Measurements from ENCODE around the gene FABP1.

Gene FABP1

DNA sequence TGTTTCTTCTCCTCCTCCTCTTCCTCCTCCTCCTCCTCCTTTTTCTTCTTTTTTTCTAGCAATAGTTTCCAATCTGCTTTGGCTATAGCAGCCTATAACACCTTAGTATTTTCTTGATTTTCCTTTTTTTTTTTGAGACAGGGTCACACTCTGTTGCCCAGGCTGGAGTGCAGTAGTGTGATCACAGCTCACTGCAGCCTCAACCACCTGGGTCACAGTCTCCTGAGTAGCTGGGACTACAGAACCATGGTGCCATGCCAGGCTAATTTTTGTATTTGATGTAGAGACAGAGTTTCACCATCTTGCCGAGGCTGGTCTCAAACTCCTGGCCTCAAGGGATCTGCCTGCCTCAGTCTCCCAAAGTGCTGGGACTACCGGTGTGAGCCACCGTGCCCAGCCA is 31.6 kb upstream of the FABP1 start:
- DNase-seq (ENCODE audit: low read depth): no peak
- H3K4me3 ChIP-seq (ENCODE audit: low read depth, low read length): no peak overlapping the region
- in situ Hi-C loops (cut with HindIII; ENCODE audit: low sequenced_read_pairs): no loop called here
- TF ChIP-seq, protein P1, sequence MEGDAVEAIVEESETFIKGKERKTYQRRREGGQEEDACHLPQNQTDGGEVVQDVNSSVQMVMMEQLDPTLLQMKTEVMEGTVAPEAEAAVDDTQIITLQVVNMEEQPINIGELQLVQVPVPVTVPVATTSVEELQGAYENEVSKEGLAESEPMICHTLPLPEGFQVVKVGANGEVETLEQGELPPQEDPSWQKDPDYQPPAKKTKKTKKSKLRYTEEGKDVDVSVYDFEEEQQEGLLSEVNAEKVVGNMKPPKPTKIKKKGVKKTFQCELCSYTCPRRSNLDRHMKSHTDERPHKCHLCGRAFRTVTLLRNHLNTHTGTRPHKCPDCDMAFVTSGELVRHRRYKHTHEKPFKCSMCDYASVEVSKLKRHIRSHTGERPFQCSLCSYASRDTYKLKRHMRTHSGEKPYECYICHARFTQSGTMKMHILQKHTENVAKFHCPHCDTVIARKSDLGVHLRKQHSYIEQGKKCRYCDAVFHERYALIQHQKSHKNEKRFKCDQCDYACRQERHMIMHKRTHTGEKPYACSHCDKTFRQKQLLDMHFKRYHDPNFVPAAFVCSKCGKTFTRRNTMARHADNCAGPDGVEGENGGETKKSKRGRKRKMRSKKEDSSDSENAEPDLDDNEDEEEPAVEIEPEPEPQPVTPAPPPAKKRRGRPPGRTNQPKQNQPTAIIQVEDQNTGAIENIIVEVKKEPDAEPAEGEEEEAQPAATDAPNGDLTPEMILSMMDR (IDR thresholded peaks at IDR 0.05; ENCODE audit: low read depth, low read length, missing control alignments): no peak

DNA sequence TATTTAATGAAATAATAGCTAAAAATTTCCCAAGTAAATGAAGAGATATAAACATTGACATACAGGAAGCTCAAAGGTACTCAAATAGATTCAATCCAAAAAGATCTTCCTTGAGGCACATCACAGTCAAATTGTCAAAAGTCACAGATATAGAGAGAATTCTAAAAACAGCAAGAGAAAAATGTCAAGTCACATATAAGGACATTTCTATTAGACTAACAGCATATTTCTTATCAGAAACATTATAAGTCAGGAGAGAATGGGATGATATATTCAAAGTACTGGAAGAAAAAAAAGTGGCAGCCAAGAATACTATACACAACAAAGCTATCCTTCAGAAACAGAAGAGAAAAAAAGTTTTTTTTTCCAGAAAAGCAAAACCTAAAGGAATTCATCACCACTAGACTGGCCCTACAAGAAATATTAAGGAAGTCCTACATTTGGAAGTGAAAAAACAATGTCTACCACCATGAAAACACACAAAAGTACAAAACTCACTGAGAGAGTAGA is 21.1 kb upstream of the FABP1 start:
- H3K4me3 ChIP-seq (ENCODE audit: low read depth, low read length): no peak overlapping the region
- in situ Hi-C loops (cut with HindIII; ENCODE audit: low sequenced_read_pairs): no loop called here
- no peak for DNase-seq (ENCODE audit: low read depth)
- TF ChIP-seq, protein P1 (IDR thresholded peaks at IDR 0.05; ENCODE audit: low read depth, low read length, missing control alignments): no peak

DNA sequence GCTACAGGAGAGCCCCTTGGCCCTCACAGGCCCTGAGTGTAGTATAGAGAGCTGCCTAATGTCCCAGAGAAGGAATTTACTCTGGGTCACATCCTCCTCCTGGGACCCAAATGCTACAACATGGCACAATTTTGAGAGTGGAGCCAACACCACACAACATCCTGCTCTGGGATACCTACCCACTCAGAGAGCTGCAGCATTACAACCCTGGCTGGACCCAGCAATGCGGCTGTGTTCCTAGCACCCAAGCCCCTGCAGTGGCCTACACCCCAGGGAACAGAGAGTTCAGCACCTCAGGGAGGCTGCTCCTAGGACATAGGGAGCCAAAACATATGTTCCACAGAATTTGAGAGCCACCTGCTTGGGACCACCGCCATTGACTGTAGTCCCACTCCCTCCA is 19.3 kb upstream of the FABP1 start:
- in situ Hi-C loops (cut with HindIII; ENCODE audit: low sequenced_read_pairs): no loop called here
- TF ChIP-seq, protein P1 (IDR thresholded peaks at IDR 0.05; ENCODE audit: low read depth, low read length, missing control alignments): no peak
- DNase-seq (ENCODE audit: low read depth): no peak
- H3K4me3 ChIP-seq (ENCODE audit: low read depth, low read length): no peak overlapping the region

DNA sequence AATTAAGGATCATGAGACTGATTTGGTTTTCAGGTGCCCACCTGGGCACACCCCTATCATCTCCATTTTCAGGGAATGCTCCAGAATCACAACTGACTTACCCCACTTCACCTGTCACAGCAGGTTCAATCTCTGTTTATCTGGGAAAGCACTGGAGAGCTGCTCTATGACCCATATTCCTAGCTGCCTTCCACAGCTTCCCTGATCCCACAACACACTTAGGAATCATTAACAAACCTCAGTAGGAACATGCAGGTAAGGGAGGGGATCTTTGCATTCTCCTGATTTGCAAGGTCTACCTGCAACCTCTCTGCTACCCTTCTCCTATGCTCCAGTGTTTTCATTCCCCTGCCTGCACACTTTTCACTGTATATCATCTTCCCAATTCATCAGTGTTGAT is 18.7 kb upstream of the FABP1 start:
- in situ Hi-C loops (cut with HindIII; ENCODE audit: low sequenced_read_pairs): no loop called here
- no peak overlapping the region for H3K4me3 ChIP-seq (ENCODE audit: low read depth, low read length)
- no peak for DNase-seq (ENCODE audit: low read depth)
- TF ChIP-seq, protein P1 (IDR thresholded peaks at IDR 0.05; ENCODE audit: low read depth, low read length, missing control alignments): no peak

DNA sequence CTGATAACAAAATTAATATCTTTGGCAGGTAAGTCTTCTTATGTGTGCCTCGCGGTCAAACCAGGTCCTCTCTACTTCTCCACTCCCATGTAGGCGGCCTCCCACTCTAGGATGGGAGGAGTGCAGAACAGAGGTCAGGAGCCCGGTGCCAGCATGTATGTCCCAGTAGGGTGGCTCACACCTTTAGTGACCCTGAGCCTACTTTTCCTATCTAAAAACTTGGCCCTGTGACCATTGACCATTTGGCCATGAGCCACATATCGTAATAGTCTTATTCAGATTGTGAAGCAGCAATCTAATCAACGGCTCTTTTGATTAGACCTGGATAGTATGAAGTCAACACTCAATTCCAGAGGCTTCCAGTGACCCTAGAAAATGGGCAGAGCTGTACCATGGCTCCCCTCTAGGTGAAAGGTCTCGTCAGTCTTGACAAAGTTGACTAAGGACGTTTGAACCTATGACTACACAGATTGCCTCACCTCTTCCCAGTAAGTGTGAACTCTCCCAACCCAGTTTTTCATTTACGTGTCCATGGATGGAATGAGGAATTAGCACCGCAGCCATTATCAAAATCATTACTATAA is 17.1 kb upstream of the FABP1 start:
- H3K4me3 ChIP-seq (ENCODE audit: low read depth, low read length): no peak overlapping the region
- TF ChIP-seq, protein P1 (IDR thresholded peaks at IDR 0.05; ENCODE audit: low read depth, low read length, missing control alignments): no peak
- in situ Hi-C loops (cut with HindIII; ENCODE audit: low sequenced_read_pairs): no loop called here
- DNase-seq (ENCODE audit: low read depth): no peak

DNA sequence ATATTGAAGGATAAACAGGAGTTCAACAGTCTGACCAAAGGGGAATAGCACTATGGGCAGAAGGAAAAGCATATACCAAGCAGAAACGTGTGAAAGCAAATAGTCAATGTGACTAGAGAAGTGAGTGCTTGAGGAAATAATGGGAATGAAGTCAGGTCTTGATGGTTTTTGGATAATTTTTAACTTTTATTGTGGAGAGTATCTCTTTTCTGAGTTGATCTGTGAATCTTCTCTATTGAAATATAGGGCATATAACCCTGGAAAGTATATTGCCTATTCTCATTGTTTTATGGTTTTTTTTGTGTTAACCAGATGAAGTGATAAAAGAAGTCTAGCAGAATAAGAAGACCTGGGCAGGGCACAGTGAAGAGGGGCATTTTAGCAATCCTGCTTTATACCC is 16.4 kb upstream of the FABP1 start:
- in situ Hi-C loops (cut with HindIII; ENCODE audit: low sequenced_read_pairs): no loop called here
- H3K4me3 ChIP-seq (ENCODE audit: low read depth, low read length): no peak overlapping the region
- DNase-seq (ENCODE audit: low read depth): no peak
- TF ChIP-seq, protein P1 (IDR thresholded peaks at IDR 0.05; ENCODE audit: low read depth, low read length, missing control alignments): no peak
